ENCODE data around the gene PTPRCAP.

DNA sequence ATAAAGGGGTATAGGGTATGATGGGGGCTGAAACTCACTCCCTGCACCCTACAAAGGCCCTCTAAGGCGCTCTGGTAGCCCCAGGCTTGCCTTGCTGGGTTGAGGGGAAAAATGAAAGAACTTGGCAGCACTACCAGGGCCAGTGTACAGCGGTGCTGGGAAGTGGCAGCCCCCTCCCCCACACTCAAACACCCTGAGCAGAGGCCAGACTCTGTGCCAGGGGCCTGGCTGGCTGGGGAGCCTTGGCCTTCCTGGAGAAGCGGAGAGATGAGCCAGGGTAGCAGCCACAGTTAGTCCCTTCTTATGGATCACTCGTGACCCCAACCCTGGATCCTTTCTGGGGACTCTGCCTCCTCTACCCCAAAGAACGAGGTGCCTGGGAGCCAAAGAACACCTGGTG lies 28.9 kb upstream of the PTPRCAP start:
- TF ChIP-seq, protein P1, sequence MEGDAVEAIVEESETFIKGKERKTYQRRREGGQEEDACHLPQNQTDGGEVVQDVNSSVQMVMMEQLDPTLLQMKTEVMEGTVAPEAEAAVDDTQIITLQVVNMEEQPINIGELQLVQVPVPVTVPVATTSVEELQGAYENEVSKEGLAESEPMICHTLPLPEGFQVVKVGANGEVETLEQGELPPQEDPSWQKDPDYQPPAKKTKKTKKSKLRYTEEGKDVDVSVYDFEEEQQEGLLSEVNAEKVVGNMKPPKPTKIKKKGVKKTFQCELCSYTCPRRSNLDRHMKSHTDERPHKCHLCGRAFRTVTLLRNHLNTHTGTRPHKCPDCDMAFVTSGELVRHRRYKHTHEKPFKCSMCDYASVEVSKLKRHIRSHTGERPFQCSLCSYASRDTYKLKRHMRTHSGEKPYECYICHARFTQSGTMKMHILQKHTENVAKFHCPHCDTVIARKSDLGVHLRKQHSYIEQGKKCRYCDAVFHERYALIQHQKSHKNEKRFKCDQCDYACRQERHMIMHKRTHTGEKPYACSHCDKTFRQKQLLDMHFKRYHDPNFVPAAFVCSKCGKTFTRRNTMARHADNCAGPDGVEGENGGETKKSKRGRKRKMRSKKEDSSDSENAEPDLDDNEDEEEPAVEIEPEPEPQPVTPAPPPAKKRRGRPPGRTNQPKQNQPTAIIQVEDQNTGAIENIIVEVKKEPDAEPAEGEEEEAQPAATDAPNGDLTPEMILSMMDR (IDR thresholded peaks at IDR 0.05), result no peak
- TF ChIP-seq EP300 (IDR thresholded peaks at IDR 0.05), result no peak
- no peak for TF ChIP-seq POLR2AphosphoS5 (IDR thresholded peaks at IDR 0.05)
- no peak for TF ChIP-seq POLR2A (IDR thresholded peaks at IDR 0.05)
